MM.1S (cell line): Measurements from ENCODE around the gene C3orf49.

Experiments
- EZH2 ChIP-seq: fragments of 300-600 bp; sonication (generic); optimal IDR thresholded peaks from 2 replicates; pipeline ENCODE3; 2017; ENCODE audit warnings: low read depth, mild to moderate bottlenecking, antibody characterized with exemption, low read length, mixed read lengths
- EZH2phosphoT487 ChIP-seq: fragments of 300-600 bp; sonication (generic); IDR thresholded peaks from 2 replicates; pipeline ENCODE4 v1.6.1; 2018; ENCODE audit warnings: antibody characterized with exemption, low read length
- TF ChIP-seq, protein P1 (sequence below): fragments of 300-600 bp; sonication (generic); IDR thresholded peaks from 2 replicates; pipeline ENCODE4 v1.5.1; 2016; ENCODE audit warnings: antibody characterized with exemption, low read length, mixed read lengths

DNA sequence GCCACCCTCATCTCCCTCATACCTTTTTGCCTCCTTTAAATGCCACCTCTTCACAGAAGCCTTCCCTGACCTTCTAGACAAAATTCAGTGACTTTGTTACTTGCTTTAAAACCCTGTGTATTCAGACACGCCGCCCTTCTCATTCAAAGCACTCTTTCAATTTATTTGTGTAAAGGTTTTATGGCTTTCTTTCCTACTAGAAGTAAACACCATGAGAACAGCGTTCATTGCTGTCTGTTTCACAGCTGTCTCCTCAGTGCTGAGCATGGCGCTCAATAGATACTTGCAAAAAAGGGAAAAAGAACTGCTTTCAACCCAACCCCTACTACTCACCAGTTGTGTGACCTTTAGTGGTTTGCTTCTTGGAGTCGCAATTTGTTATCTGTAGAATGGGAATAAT lies 61.6 kb downstream of the C3orf49 start:
- TF ChIP-seq EZH2 (no peak), EZH2phosphoT487 (no peak)
- TF ChIP-seq, protein P1, sequence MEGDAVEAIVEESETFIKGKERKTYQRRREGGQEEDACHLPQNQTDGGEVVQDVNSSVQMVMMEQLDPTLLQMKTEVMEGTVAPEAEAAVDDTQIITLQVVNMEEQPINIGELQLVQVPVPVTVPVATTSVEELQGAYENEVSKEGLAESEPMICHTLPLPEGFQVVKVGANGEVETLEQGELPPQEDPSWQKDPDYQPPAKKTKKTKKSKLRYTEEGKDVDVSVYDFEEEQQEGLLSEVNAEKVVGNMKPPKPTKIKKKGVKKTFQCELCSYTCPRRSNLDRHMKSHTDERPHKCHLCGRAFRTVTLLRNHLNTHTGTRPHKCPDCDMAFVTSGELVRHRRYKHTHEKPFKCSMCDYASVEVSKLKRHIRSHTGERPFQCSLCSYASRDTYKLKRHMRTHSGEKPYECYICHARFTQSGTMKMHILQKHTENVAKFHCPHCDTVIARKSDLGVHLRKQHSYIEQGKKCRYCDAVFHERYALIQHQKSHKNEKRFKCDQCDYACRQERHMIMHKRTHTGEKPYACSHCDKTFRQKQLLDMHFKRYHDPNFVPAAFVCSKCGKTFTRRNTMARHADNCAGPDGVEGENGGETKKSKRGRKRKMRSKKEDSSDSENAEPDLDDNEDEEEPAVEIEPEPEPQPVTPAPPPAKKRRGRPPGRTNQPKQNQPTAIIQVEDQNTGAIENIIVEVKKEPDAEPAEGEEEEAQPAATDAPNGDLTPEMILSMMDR = no peak
